Breast epithelium (tissue), 4 donors: ENCODE results near the gene PHAX. TPM values are rescaled to one million over a fixed set of nuclear protein-coding genes. Genes with fewer than 3 reads are reported as not detected.
"Not testable (repeated sequence)": the region's sequence is repeated elsewhere in the genome, so short reads cannot be mapped to it uniquely, and the experiment has no call there.

Experiments used
- DNase-seq, 2 donors: peaks; one replicate each; pipeline ENCODE4 v3.0.0-alpha.2; 2019; ENCODE audit warnings: low spot score in 2 of 2
- H3K27ac ChIP-seq, 2 donors: fragments of 200-600 bp; sonication (generic) in 1 of 2; one replicate each; pipeline ENCODE4 v1.5.1; 2016 to 2019; ENCODE audit warnings: mild to moderate bottlenecking in 1 of 2
- H3K27me3 ChIP-seq, 2 donors: fragments of 200-600 bp; sonication (generic) in 1 of 2; one replicate each; pipeline versions ENCODE4 v1.5.1 to v1.6.0; 2017 to 2019; ENCODE audit warnings: control low read depth in 1 of 2, mild to moderate bottlenecking in 1 of 2
- H3K36me3 ChIP-seq: fragments of 200-600 bp; one replicate; pipeline ENCODE4 v1.5.1; 2019
- H3K4me1 ChIP-seq, 2 donors: fragments of 200-600 bp; sonication (generic); one replicate each; pipeline ENCODE4 v1.5.1; 2016 to 2019; ENCODE audit warnings: control low read depth in 1 of 2
- H3K4me3 ChIP-seq, 3 donors: fragments of 200-600 bp; sonication (generic); 1 replicate in 2 of 3; 2 replicates in 1 of 3; pipeline ENCODE4 v1.5.1; 2016 to 2019; ENCODE audit warnings: mild to moderate bottlenecking in 3 of 3, moderate library complexity in 2 of 3
- H3K9me3 ChIP-seq, 2 donors: fragments of 200-600 bp; sonication (generic) in 1 of 2; one replicate each; pipeline ENCODE4 v1.5.1; 2016 to 2019; ENCODE audit warnings: control low read depth in 1 of 2
- POLR2A ChIP-seq: fragments of 450-650 bp; IDR thresholded peaks from one replicate; pipeline ENCODE4 v1.6.1; 2016; ENCODE audit warnings: antibody characterized with exemption, mild to moderate bottlenecking, moderate library complexity
- POLR2AphosphoS5 ChIP-seq, 3 donors: sonication (generic); formaldehyde crosslinking; IDR thresholded peaks; one replicate each; pipeline ENCODE4 v1.6.1; 2017; ENCODE audit warnings: antibody characterized with exemption in 3 of 3
- intact Hi-C: fragments of 100-400 bp; cut with DNase I; formaldehyde crosslinking; loops from one replicate; pipeline ENCODE4 v1.15.1; 2023; ENCODE audit warnings: low total_unique reads
- total RNA-seq, 3 donors: library from RNA; depleted of rRNA; stranded (reverse); fragments of >200 nt; gene quantifications; one replicate each; pipeline ENCODE4 v1.1.0, GENCODE V29; 2016
- TF ChIP-seq, protein P1 (sequence below), 3 donors: fragments of 450-650 bp; IDR thresholded peaks; one replicate each; pipeline ENCODE4 v1.5.1; 2016 to 2017; ENCODE audit warnings: antibody characterized with exemption in 3 of 3, mild to moderate bottlenecking in 3 of 3, moderate library complexity in 3 of 3

PHAX gene
- total RNA-seq, 3 donors from 2014 or later: 44.9 to 58.7 (median 54.7) TPM

DNA sequence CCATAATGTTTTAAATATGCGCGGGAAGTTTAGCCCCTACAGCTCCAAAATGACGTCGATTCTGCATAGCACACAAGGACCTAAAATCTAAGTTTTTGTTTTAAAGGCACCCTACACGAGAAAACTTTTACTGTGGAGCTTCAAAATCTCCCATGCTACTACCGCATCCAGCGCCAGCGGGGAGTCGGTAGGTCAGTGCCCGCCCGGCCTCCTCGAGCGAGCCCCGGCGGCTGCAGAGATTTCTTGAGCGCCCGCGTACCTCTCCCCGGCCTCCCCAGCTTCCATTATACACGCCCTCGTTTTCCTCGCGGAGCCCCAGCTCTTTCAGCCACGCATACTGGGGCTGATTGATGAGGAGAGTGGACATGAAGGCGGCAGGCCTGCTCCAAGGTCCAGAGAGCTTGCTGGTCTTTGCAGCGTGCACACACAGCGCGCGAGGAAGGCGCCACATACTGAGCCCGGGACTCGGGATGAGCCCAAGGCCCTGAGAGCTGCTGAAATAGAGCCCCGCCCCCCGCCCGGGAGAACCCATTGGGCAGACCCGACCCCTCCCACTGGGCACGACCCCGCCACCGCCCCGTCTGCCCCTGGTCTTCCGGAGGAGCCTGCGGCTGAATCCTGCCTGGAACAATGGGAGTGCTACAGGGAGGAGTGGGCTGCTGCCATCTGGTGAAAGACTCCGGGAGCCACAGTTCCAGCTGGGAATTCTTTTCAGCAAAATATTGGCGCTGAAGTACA is 5.8 kb upstream of the PHAX start, which contains the start of gene ALDH7A1:
Gene ALDH7A1 (minus strand): TSS at position 472 of the 738 bp plus-strand sequence. CDS start 21 bp downstream, at position 451.
- H3K4me3 ChIP-seq: peak within 1 kb of the TSS; percentile 56 to 73 (median 71)
- H3K4me1 ChIP-seq: no peaks in the 10 kb centered on the region
- H3K9me3 ChIP-seq: no peaks in the 10 kb centered on the region
- no peaks in the 10 kb centered on the region for H3K27me3 ChIP-seq
- intact Hi-C loops: no loop called here
- no peaks in the 10 kb centered on the region for H3K36me3 ChIP-seq
- DNase-seq: peak; percentile 84 to 85
- peak within 1 kb of the TSS; percentile 75 for H3K27ac ChIP-seq
- TF ChIP-seq, protein P1, sequence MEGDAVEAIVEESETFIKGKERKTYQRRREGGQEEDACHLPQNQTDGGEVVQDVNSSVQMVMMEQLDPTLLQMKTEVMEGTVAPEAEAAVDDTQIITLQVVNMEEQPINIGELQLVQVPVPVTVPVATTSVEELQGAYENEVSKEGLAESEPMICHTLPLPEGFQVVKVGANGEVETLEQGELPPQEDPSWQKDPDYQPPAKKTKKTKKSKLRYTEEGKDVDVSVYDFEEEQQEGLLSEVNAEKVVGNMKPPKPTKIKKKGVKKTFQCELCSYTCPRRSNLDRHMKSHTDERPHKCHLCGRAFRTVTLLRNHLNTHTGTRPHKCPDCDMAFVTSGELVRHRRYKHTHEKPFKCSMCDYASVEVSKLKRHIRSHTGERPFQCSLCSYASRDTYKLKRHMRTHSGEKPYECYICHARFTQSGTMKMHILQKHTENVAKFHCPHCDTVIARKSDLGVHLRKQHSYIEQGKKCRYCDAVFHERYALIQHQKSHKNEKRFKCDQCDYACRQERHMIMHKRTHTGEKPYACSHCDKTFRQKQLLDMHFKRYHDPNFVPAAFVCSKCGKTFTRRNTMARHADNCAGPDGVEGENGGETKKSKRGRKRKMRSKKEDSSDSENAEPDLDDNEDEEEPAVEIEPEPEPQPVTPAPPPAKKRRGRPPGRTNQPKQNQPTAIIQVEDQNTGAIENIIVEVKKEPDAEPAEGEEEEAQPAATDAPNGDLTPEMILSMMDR (IDR thresholded peaks at IDR 0.05): peak in 2 of 3 donors; percentile 30
- no peak for TF ChIP-seq POLR2A
- TF ChIP-seq POLR2AphosphoS5 (IDR thresholded peaks at IDR 0.05): peak in 2 of 3 donors; percentile 22 to 58

DNA sequence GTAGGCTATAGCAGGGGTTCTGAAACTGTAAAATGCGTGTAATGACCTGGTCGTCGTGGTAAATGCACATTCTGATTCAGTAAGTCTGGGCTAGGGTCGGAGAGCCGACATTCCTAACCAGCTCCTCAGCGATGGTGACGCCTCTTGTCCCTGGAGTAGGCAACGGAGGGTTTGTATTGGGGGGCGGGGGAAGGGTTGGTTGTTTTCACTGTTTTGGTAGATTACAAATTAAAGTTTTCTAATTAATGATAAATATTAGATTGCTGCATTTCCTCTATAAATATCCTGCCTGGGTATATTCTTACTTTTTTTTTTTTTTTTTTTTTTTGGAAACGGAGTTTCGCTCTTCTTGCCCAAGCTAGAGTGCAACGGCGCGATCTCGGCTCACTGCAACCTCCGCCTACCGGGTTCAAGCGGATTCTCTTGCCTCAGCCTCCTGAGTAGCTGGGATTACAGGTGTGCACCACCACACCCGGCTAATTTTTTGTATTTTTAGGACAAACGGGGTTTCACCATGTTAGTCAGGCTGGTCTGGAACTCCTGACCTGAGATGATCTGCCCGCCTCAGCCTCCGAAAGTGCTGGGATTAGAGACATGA is 5.2 kb upstream of the PHAX start:
- no peak for TF ChIP-seq POLR2A
- no peak for TF ChIP-seq POLR2AphosphoS5 (IDR thresholded peaks at IDR 0.05)
- TF ChIP-seq, protein P1 (IDR thresholded peaks at IDR 0.05): peak in 1 of 3 donors; percentile 1
- intact Hi-C loops: no loop called here
- H3K36me3 ChIP-seq: no peaks in the 10 kb centered on the region
- H3K4me1 ChIP-seq: no peaks in the 10 kb centered on the region
- no peak for DNase-seq
- peak overlapping the region; percentile 56 to 73 (median 71) for H3K4me3 ChIP-seq
- no peaks in the 10 kb centered on the region for H3K9me3 ChIP-seq
- H3K27me3 ChIP-seq: no peaks in the 10 kb centered on the region
- H3K27ac ChIP-seq: peak overlapping the region; percentile 75

DNA sequence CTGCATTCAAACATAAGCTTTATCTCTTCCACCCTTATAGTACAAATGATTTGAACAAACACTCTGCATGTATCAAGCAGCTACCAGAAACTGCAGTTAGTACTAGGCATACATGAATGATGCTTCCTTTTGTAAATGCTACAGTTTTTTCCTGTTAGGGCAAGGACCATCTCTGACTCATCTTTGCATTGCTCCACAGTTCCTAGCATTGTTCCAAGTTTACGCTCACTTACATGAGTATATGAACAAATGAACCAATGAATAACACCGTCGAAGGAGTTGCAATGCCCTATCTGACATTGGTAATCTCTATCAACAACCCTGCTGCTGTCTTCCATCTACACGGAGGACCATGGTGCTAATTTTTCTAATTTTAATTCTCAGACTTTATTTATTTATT is 3.6 kb upstream of the PHAX start:
- Histone ChIP-seq H3K36me3 (no peaks in the 10 kb centered on the region), H3K4me3 (no peak overlapping the region), H3K4me1 (peaks cover 0 to 7% of the 10 kb centered on the region in 2 donors), H3K27me3 (no peaks in the 10 kb centered on the region), H3K9me3 (no peaks in the 10 kb centered on the region), H3K27ac (peak overlapping the region in 1 of 2 donors; percentile 54)
- intact Hi-C loops: no loop called here
- TF ChIP-seq POLR2A (no peak), POLR2AphosphoS5 (IDR thresholded peaks at IDR 0.05) (no peak)
- TF ChIP-seq, protein P1 (IDR thresholded peaks at IDR 0.05): no peak
- DNase-seq: no peak

DNA sequence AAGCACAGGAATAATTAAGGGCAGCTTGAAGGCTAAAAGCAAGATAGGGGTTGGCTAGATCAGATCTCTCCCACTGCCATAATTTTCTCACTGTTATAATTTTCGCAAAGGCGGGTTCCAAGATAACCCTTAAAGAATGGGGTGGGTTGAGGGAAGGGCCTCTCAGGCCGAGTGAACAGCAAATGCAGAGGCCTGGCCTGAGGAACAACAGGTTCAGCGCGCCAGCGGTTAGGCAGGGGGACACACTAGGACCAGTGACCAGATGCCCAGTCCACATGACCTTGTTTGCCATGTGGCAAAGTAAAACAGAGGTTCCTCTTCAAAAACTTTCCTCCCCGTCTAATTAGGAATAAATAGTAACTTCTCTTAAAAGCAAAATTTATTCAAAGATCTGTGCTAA is 1.2 kb upstream of the PHAX start:
- intact Hi-C loops: no loop called here

DNA sequence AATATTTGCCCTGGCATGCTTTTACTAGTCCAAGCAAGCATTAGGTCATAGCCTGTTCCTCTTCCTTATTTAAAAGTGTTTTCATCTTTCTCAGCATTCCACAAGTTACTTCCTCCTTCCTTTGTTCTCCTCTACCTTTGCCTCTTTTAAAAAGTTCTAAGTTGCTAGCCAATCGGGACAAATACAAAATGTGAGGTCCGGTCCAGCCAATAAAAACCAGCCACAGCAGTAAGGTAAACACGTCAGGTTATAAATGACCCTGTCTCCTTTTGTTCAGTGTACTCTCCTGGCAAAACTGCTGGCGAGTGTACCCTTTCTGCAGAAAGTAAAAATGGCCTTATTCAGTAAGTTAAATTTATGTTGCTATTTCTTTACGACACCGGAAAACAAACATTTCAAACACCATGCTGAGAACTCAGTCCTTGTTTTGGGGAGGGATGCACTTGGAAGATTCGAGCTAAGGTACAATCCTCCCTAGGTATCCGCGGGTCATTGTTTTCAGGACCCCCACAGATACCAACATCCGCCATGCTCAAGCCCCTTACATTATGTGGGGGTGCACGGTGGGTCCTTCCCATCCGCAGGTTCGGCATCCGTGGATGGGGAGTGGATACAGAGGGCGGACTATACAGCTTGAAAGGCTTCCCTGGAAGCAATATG is 646 bp upstream of the PHAX start:
- Histone ChIP-seq H3K4me1 (peaks cover 0 to 11% of the 10 kb centered on the region in 2 donors), H3K4me3 (peak overlapping the region; percentile 86 to 100 (median 93)), H3K27ac (peak overlapping the region; percentile 89 to 90)
- intact Hi-C loops, DNase-seq, H3K27me3 ChIP-seq, H3K36me3 ChIP-seq, H3K9me3 ChIP-seq: not testable (repeated sequence)

More for the DNA sequence above, 1.2 kb upstream of the PHAX start:
- no peaks in the 10 kb centered on the region for H3K36me3 ChIP-seq
- H3K4me3 ChIP-seq: no peak overlapping the region
- no peak for DNase-seq
- H3K27ac ChIP-seq: peak overlapping the region; percentile 64 to 90
- TF ChIP-seq POLR2A (no peak), POLR2AphosphoS5 (IDR thresholded peaks at IDR 0.05) (no peak)
- TF ChIP-seq, protein P1 (IDR thresholded peaks at IDR 0.05): no peak
- H3K4me1 ChIP-seq: peaks cover 0 to 11% of the 10 kb centered on the region in 2 donors
- H3K27me3 ChIP-seq: no peaks in the 10 kb centered on the region
- no peaks in the 10 kb centered on the region for H3K9me3 ChIP-seq
